Hepatocyte (in vitro differentiated cells): ENCODE results near the gene SCN11A.

Source experiments
- CTCF ChIP-seq: fragments of 200-600 bp; sonication (generic); IDR thresholded peaks from 2 replicates; pipeline ENCODE4 v1.5.1; 2016; ENCODE audit warnings: antibody characterized with exemption, mild to moderate bottlenecking; ENCODE audit not compliant: poor library complexity
- EZH2 ChIP-seq: fragments of 200-600 bp; sonication (generic); IDR thresholded peaks from 2 replicates; pipeline ENCODE4 v1.6.1; 2016; ENCODE audit warnings: antibody characterized with exemption, mild to moderate bottlenecking, borderline replicate concordance

GRCh38 chr3:39052583-39052982 is 839 bp upstream of the SCN11A start:
- TF ChIP-seq EZH2 (no peak), CTCF (no peak)
